SU-DHL-6 (cell line): Measurements from ENCODE around the gene TIMM44.

Experiments used
- CTCF ChIP-seq: fragments of 200-600 bp; sonication (generic); IDR thresholded peaks from one replicate; pipeline ENCODE4 v1.5.1; 2017; ENCODE audit warnings: antibody characterized with exemption, mild to moderate bottlenecking, low read length, moderate library complexity; ENCODE audit not compliant: insufficient read depth, poor library complexity, severe bottlenecking
- EZH2phosphoT487 ChIP-seq: fragments of 200-600 bp; sonication (generic), shearing (Covaris generic); conservative IDR thresholded peaks from 2 replicates; pipeline ENCODE4 v1.6.1; 2018; ENCODE audit warnings: mild to moderate bottlenecking, antibody characterized with exemption, low read length, moderate library complexity, mixed read lengths

- TF ChIP-seq CTCF (no peak), EZH2phosphoT487 (no peak)
Observed at GRCh38 chr19:7930765-7931164, 12.7 kb downstream of the TIMM44 start.
